HUES64 (cell line): Measurements from ENCODE around the gene PLBD2.

Experiments used
- H3K27ac ChIP-seq: 2 replicates; pipeline ENCODE4 v1.7.0; 2013; ENCODE audit warnings: low read depth, low read length, inconsistent platforms
- H3K27me3 ChIP-seq: 2 replicates; pipeline ENCODE4 v1.6.1; 2013; ENCODE audit warnings: mild to moderate bottlenecking, low read length; ENCODE audit not compliant: insufficient read depth
- H3K36me3 ChIP-seq: 2 replicates; pipeline ENCODE4 v1.6.1; 2013; ENCODE audit warnings: mild to moderate bottlenecking, low read length; ENCODE audit not compliant: insufficient read depth
- H3K4me1 ChIP-seq: 2 replicates; pipeline ENCODE4 v1.6.1; 2013; ENCODE audit warnings: mild to moderate bottlenecking, low read length, moderate library complexity; ENCODE audit not compliant: insufficient read depth
- H3K4me3 ChIP-seq: 2 replicates; pipeline ENCODE4 v1.5.1; 2013; ENCODE audit warnings: mild to moderate bottlenecking, low read length, moderate library complexity
- H3K9ac ChIP-seq: 2 replicates; pipeline ENCODE4 v1.6.1; 2013; ENCODE audit warnings: mild to moderate bottlenecking, low read depth, low read length
- H3K9me3 ChIP-seq: 2 replicates; pipeline ENCODE4 v1.6.1; 2013; ENCODE audit warnings: low read depth, low read length; ENCODE audit not compliant: insufficient read depth
- WGBS: fragments of 150-250, 120-280 bp; methylation state at CpG from one replicate; pipeline ENCODE4 v1.1.7; 2013; ENCODE audit warnings: missing lambda C conversion rate; 5-methylcytosine and 5-hydroxymethylcytosine counted together

PLBD2 gene

GRCh38 chr12:113407931-113408600, 49.7 kb downstream of the PLBD2 start:
- peaks cover 15% of the 10 kb centered on the region for H3K4me1 ChIP-seq
- no peak overlapping the region for H3K9ac ChIP-seq
- no peaks in the 10 kb centered on the region for H3K9me3 ChIP-seq
- H3K27me3 ChIP-seq: no peaks in the 10 kb centered on the region
- WGBS: 93% methylated on average over 6 of the region's 6 CpGs
- H3K36me3 ChIP-seq: no peaks in the 10 kb centered on the region
- no peak overlapping the region for H3K4me3 ChIP-seq
- H3K27ac ChIP-seq: no peak overlapping the region

GRCh38 chr12:113408756-113409298, 50.4 kb downstream of the PLBD2 start:
- Histone ChIP-seq H3K27me3 (no peaks in the 10 kb centered on the region), H3K36me3 (no peaks in the 10 kb centered on the region), H3K4me1 (peaks cover 15% of the 10 kb centered on the region), H3K9ac (no peak overlapping the region), H3K27ac (no peak overlapping the region), H3K9me3 (no peaks in the 10 kb centered on the region), H3K4me3 (no peak overlapping the region)
- 95% methylated on average over 11 of the region's 11 CpGs for WGBS

GRCh38 chr12:113409462-113410124, 51.2 kb downstream of the PLBD2 start:
- WGBS: 92% methylated on average over 9 of the region's 9 CpGs
- no peak overlapping the region for H3K9ac ChIP-seq
- no peak overlapping the region for H3K27ac ChIP-seq
- H3K9me3 ChIP-seq: no peaks in the 10 kb centered on the region
- no peaks in the 10 kb centered on the region for H3K27me3 ChIP-seq
- H3K4me1 ChIP-seq: peaks cover 12% of the 10 kb centered on the region
- no peaks in the 10 kb centered on the region for H3K36me3 ChIP-seq
- no peak overlapping the region for H3K4me3 ChIP-seq

GRCh38 chr12:113413488-113413939, 55.1 kb downstream of the PLBD2 start:
- no peak overlapping the region for H3K9ac ChIP-seq
- no peaks in the 10 kb centered on the region for H3K4me1 ChIP-seq
- 73% methylated on average over 11 of the region's 11 CpGs for WGBS

DNA sequence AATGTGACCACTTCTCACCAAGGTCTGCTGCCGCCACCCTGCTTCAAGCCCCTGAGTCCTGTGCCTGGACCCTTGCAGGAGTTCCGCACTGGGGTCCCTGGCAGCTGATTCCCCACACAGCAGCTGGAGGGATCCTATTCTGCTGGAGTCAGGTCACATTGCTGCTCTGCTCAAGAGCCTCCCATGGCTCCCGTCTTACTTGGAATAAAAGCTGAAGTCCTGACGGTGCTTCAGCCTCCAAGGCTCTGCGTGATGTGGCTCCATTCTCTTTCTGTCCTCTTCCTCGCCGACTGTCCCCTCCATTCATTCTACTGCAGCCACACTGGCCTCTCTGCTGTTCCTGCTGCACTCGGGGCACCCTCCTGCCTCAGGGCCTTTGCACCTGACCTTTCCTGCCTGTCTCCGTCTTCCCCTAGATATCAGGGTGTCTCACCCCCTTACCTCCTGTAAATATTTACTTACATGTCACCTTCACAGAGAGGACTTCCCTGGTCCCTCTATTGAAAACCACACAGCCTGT, 56.2 kb downstream of the PLBD2 start:
- no peaks in the 10 kb centered on the region for H3K36me3 ChIP-seq
- 90% methylated on average over 9 of the region's 9 CpGs for WGBS
- H3K9me3 ChIP-seq: no peaks in the 10 kb centered on the region
- H3K27ac ChIP-seq: no peak overlapping the region
- no peaks in the 10 kb centered on the region for H3K4me1 ChIP-seq
- H3K27me3 ChIP-seq: no peaks in the 10 kb centered on the region
- no peak overlapping the region for H3K4me3 ChIP-seq
- H3K9ac ChIP-seq: no peak overlapping the region

More at GRCh38 chr12:113413488-113413939, 55.1 kb downstream of the PLBD2 start:
- no peaks in the 10 kb centered on the region for H3K9me3 ChIP-seq
- H3K36me3 ChIP-seq: no peaks in the 10 kb centered on the region
- no peaks in the 10 kb centered on the region for H3K27me3 ChIP-seq
- no peak overlapping the region for H3K4me3 ChIP-seq
- no peak overlapping the region for H3K27ac ChIP-seq

GRCh38 chr12:113416091-113416754, 57.8 kb downstream of the PLBD2 start:
- Histone ChIP-seq H3K9ac (no peak overlapping the region), H3K4me3 (no peak overlapping the region)

DNA sequence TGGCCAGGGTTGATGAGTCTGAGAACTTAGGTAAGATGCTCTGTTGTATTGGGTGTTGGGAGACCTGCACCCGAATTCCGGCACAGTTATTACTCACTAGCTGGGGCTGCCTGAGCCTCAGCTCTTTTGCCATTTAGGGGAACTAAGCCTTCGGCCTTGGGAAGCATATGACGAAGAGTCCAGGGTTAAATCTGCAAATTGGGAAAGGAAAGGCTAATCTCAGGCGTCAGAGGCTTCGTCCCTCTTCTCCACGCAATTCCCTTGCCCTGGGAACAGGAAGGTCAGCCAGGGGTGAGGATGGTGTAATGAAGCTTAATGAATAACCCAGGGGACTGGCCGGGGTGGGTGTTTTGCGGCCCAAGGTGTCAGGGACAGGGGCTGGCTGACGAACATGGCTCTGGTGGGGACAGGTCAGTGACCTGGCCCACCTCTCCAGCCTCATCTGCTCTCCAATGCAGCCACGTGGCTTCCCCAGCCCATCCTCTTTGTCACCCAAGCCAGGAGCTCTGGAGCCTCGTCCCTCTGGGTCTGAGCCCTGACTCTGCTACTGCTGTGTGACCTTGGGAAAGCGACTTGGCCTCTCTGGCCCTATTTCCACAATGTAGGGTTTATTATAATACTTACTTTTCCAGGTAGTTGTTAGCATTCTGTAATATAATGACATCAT, 60.0 kb downstream of the PLBD2 start:
- H3K4me1 ChIP-seq: peaks cover 8% of the 10 kb centered on the region; the same call in 1 of the 2 replicates
- 83% methylated on average over 13 of the region's 13 CpGs for WGBS

More at GRCh38 chr12:113416091-113416754, 57.8 kb downstream of the PLBD2 start:
- Histone ChIP-seq H3K4me1 (no peaks in the 10 kb centered on the region), H3K27me3 (no peaks in the 10 kb centered on the region), H3K27ac (no peak overlapping the region), H3K36me3 (no peaks in the 10 kb centered on the region), H3K9me3 (no peaks in the 10 kb centered on the region)
- WGBS: 80% methylated on average over 6 of the region's 6 CpGs

DNA sequence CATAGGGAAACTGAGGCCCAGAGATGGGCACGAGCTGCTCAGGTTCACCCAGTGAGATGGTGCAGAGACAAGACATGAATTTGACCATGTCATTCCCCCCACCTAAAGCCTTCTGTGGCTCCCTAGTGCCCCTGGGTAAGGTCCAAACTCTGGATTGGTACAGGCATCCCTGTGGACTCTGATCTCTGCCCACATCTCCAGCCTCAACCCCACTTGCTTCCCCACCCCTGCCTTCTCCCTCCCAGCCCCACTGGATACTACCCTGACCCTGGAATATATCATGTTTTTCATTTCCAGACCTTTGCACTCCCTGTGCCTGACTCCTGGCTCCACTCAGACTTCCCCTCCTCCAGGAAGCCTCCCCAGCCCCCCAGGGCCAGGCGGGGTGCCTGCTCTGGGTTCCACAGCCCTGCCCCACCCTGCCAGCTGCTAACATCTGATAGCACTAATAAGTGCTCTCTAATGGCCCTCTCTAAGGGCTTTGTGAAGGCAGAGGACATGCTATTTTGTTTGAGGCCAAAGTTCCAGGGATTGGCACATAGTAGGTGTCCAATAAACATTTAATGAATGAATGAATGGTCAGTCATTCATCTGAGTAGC, 62.7 kb downstream of the PLBD2 start:
- H3K4me3 ChIP-seq: no peak overlapping the region
- 85% methylated on average over 2 of the region's 2 CpGs for WGBS
- H3K4me1 ChIP-seq: peaks cover 8% of the 10 kb centered on the region; the same call in 1 of the 2 replicates
- no peak overlapping the region for H3K9ac ChIP-seq
- no peaks in the 10 kb centered on the region for H3K36me3 ChIP-seq
- no peaks in the 10 kb centered on the region for H3K27me3 ChIP-seq
- H3K27ac ChIP-seq: no peak overlapping the region
- H3K9me3 ChIP-seq: no peaks in the 10 kb centered on the region

More for the DNA sequence above, 60.0 kb downstream of the PLBD2 start:
- no peaks in the 10 kb centered on the region for H3K9me3 ChIP-seq
- no peak overlapping the region for H3K27ac ChIP-seq
- H3K36me3 ChIP-seq: no peaks in the 10 kb centered on the region
- no peak overlapping the region for H3K4me3 ChIP-seq
- no peaks in the 10 kb centered on the region for H3K27me3 ChIP-seq
- H3K9ac ChIP-seq: no peak overlapping the region

DNA sequence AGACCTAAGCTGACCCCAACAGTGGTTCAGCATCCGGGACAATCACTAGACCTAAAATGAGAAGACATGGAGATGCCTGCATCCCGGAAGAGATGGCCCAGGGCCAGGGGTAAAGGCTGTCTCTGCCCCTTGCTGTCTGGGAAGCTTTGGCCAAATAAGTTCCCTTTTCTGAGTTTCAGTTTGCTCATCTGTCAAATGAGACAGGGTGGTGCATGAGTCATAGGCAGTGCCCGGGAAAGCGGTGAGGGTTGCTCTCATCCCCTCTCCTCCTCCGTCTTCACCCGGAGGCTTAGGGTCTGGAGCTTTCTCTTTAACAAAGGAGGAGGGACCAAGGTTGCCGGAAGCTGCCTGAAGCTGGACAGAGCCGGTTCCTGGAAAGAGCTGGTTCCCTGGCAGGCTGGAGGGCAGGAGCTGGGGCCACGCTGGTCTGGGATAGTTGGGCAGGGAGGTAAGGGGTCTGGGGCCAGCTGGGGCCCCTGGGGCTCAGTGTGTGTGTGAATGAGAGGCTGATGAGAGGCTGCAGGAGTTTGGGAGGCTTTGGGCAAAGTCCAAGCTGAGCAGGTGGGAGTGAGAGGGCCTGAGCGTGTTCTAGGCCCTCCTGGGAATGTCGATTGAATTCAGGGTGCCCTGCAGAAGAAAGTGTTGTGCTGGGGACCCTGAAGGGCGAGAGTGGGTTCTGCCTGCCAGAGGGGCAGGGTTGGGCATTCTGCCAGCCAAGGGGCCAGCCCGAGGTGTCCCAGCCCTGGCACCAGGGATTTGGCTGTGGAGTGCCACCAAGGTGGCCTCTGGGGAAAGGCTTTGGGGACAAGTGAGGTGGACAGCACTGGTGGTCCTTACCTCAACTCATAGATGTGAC, 63.9 kb downstream of the PLBD2 start, which contains the start of gene SDSL:
TSS of gene SDSL (plus strand) at position 351 of the 856 bp plus-strand sequence. CDS start 5,603 bp downstream, outside the sequence.
- Histone ChIP-seq H3K9ac (peak within 1 kb of the TSS; percentile 84), H3K4me3 (peak within 1 kb of the TSS; percentile 48), H3K27me3 (no peaks in the 10 kb centered on the region), H3K9me3 (no peaks in the 10 kb centered on the region), H3K27ac (peak within 1 kb of the TSS; percentile 17), H3K4me1 (peaks cover 8% of the 10 kb centered on the region; the same call in 1 of the 2 replicates), H3K36me3 (no peaks in the 10 kb centered on the region)
- WGBS: 48% methylated on average over 12 of the region's 13 CpGs
